ENCODE data around the gene KCNK3.
"Not testable (repeated sequence)": the region's sequence is repeated elsewhere in the genome, so short reads cannot be mapped to it uniquely, and the experiment has no call there.

KCNK3 gene

DNA sequence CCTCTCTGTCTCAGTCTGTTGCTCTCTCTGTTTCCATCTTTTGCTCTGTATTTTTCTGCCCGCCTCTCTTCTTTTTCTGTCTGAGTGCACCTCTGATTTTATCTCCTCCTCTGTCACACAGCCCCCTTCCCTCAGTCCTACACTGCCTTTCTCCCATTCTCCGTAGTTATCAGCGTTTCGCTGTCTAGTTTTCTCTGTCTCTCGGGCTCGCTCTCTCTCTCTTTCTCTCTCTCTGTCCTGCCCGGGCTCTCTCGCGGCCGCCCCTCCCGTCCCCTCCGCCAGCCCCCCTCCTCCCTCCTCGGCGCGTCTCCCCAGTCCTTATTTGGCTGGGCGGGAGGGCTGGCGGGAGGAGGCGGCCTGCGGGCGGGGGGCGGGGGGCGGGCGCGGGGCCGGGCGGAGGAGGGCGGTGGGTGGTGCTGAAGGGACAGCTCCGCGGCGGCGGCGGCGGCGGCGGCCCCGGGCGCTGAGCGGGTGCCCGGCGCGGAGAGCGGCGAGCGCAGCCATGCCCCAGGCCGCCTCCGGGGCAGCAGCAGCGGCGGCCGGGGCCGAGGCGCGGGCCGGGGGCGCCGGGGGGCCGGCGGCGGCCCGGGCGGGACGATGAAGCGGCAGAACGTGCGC lies at the start of gene KCNK3:
TSS of gene KCNK3 (plus strand) at position 444 of the 618 bp plus-strand sequence. CDS start at position 598, 154 bp downstream.
- DNase-seq (ENCODE audit: low read depth), result peak; percentile 11

DNA sequence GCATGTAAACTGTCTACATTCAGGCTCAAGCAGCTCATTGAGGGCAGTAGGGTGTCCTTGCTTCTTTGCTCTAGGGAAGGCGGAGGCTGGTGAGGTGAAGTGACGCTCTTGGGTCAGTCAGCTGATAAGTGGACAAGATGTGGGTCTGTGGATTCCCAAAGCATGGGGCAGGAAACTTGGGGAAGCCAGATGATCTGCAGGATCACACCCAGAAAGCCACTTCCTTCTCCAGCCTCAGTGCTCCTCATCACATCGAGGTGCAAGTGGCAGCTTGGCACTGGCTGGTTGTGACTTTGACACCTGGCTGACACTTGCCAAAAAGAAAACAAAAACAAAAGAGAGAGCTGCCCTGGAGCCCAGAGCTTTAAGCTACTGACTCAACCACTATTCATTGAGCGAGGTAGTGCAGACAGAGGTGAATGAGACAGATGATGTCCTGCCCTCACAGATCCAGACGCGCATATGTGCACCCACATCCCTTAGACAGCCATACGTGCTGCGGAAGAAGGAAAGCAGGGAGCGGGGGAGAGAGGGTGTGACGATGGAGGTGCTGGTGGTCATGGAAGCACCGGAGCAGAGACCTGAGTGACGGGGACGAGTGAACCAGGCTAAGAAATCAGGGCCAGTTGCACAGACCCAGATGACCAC lies 48.2 kb upstream of the KCNK3 start:
- no peak for DNase-seq (ENCODE audit: low read depth)

DNA sequence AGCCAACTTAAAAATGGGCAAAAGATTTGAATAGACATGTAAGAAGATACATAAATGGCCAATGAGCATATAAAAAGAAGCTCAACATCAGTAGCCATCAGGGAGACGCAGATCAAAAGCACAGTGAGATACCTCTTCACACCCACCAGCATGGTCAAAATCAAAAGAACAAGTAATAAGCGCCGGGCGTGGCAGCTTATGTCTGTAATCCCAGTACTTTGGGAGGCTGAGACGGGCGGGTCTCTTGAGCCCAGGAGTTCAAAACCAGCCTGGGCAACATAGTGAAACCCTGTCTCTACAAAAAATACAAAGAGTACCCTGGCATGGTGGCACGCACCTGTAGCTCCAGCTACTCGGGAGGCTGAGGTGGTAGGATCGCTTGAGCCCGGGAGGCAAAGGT lies 46.8 kb upstream of the KCNK3 start:
- no peak for DNase-seq (ENCODE audit: low read depth)

DNA sequence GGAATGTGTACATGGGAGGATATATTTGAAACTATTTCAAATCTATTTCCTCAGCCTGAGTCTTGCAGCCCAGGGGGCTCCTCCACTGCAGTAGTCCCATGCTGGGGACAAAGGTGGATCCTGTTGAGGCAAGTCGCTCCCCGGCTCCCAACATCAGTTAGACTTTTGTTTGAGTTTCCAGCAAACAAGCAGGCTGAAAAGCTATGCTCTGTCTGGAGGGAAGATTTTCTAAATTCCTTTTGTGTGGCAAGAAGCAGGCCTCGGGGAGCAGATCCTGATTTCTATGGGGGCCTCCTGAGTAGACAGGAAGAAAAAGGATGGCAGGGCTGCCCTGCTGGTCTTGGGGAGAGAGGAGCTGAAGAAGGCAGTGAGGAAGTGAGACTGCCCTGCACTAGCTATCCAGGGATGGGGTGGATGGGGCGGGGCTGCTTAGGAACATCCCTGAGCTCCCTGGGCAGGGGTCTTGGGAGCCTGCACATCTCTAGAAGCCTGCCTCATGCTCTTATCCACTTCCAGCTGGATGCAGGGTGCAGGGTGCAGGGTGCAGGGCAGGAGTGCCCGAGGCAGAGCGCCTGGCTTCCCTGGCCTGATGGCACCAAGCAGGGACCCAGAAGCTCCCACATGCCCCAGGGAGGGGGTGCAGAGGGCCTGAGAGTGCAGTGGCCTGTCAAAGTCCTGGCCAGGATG lies 45.4 kb upstream of the KCNK3 start:
- no peak for DNase-seq (ENCODE audit: low read depth)

DNA sequence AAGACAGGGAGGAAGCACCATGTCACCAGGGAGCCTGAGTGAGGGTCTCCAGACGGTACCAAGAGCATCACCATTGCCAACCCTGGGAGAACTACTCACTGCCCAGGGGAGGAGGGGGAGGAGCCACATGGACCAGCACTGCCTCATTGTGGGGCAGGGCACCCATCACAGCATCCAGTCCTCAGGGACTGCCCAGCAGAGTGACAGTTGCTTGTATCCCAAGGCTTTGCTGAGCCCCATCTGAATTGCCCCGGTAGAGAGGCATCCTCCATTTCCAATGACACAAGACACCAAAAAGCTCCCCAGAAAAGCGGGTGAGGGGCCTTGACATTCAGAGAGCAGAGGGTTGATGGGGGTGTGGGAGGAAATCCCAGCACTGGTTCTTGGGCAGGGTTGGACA lies 44.5 kb upstream of the KCNK3 start:
- DNase-seq (ENCODE audit: low read depth), result no peak

DNA sequence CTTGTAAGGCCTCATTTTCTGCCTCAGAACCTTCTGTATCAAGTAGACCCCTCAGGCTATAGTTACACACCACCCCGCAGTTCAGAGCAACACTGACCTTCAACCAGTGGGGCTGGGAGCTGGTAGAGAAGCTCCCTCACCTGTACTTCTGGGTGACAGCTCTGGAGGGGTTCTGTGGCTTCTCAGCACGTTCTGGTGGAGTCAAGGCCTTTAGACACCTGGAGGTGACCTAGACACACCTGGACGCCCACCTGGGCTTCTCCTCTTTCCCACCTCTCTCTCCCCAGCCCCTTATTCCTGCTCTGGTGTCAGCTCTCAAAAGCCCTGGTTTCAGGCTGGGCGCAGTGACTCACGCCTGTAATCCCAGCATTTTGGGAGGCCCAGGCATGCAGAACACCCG lies 44.0 kb upstream of the KCNK3 start:
- DNase-seq (ENCODE audit: low read depth), result no peak

DNA sequence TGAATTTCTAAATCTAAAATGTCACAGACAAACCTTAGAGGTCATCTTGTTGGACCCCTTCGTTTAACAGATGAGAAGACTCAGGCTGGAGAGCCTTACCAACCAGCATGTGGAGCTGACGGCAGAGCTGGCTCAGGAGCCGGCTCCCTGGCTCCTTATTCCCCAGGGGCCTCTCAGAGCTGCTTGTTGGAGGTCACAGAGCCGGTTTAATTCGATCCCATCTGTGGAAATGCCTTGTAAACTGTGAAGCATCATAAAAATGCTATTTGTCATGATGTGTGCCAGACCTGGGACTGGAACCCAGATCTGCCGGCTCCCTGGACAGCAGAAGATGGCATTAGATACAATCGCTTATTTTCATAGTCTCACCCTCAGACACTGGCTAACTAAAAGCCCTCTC lies 43.2 kb upstream of the KCNK3 start:
- no peak for DNase-seq (ENCODE audit: low read depth)

DNA sequence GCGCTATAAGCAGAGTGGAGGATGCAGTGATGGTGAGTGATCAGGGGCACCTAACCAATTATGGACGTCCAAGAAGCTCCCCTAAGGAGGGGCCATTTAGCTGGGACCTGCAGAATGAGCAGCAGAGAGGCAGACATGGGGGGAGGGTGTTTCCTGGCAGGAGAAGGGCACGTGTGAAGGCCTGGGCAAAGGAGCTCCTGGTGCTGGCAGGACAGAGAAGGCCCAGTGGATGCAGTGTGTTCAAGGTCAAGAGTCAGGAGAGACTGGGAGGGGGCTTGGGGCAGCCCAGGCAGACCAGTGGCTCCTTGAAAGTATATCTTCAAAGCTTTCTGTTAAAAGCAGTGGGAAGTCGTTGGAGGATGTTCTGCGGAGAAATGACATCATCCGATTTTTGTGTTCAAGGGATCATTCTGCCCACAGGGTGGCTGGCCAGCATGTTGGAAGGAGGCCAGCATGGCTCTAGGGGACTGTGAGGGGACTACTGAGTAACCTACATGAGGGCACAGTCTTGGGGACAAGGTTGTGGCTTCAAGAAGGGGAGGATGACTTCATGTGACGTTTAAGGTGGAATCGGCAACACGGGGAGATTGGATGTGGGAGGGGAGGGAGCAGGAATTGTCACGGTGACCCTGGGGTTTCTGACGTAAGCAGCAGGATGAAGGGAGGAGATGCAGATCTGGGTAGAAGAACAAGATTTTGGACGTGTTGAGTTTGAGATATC lies 42.4 kb upstream of the KCNK3 start:
- DNase-seq (ENCODE audit: low read depth), result no peak

DNA sequence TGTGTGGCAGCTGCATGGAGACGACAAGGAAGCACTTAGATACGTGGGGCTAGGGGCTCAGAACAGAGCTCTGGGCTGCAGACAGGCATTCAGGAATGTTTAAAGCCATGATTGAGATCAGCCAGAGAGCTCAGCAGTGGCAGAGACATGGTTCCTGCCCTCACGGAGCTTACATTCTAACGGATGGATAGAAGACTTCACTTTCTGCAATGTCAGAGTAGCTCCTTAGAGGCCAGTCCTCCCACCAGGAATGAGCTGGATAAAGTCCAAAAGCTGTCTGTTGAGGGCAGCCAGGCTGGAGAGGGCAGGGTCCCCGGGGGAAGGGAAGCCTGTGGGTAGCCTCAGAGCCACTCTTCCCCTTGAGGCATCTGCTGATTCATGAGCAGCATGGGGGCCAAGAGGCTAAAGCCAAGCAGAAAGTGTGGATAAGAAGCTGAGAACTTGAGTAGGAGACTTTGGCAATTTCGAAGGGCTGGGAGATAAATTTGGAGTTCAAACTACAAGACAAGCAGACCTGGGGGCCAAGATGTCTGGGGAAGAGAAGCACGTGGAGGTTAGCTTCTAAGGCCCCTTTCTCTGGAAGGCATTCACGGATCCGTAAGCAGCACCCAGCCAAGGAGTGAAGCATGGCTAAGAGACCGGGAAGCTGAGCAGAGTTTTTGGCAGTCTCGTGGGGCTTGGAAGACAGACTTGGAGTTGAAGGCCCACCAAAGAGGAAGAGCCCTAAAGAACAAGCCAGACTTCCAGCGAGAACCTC lies 41.6 kb upstream of the KCNK3 start:
- DNase-seq (ENCODE audit: low read depth), result peak; percentile 35

DNA sequence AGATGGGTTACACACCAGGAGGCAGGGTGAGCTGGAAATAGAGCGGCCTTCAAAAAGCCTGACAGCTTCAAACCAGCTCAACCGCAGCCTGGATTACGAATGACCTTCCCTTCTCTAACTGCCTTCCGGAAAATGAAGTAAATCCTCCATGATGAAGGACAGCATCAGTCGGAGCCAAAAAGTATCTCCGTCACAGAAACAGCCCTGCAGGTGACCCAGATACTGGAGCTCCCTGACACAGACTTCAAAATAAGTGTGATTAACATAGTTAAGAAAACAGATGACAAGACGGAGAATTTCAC lies 41.1 kb upstream of the KCNK3 start:
- DNase-seq (ENCODE audit: low read depth), result peak; percentile 60

DNA sequence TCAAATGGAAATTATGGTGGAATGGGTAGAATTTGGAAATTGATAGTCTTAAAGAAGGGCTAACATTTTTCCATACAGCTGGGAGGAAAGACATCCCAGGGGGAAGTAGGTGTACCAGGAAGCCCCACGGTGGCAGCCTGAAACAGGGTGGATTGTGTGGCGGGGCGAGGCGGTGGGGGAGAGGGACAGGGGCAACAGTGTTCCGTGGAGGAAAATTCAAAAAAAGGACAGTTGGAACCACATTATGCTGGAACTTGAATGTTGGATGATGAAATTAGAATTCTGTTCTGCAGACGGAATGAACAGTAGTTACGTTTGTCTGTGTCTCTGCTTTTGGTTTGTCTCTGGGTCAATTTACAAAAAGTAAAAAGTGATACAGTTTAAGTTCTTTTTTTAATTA lies 40.7 kb upstream of the KCNK3 start:
- no peak for DNase-seq (ENCODE audit: low read depth)

DNA sequence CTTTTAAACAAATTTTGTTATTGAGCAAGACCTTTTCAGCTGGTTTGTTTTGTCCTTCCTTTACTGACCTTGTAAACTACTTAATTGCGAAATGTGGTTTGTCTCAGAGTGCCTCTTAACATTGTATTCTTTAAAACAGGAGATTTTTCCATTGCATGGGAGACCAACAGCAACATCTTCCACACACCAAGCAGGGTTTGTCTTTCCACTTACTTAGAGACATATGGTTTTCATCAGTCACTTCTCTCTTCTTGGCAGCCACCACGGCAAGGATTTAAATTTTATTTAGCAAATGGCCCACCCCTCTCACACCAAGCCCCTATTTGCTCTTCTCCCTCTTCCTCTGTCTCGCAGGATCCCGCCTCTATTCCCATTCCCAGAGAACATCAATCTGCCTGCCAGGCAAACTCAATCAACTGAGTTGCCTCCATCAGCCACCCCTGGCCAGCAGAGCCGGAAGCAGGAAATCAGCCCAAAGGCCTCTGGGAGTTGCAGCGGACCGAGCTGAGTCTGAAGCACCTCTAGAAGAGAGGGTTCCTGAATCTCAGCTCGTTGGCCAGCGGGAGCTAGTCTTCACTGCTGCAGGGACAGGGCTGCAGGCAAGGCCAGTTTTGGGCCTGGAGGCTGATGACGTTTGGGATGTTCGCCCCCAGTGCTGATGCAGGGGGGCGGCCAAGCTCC lies 40.0 kb upstream of the KCNK3 start:
- peak; percentile 79 for DNase-seq (ENCODE audit: low read depth)

DNA sequence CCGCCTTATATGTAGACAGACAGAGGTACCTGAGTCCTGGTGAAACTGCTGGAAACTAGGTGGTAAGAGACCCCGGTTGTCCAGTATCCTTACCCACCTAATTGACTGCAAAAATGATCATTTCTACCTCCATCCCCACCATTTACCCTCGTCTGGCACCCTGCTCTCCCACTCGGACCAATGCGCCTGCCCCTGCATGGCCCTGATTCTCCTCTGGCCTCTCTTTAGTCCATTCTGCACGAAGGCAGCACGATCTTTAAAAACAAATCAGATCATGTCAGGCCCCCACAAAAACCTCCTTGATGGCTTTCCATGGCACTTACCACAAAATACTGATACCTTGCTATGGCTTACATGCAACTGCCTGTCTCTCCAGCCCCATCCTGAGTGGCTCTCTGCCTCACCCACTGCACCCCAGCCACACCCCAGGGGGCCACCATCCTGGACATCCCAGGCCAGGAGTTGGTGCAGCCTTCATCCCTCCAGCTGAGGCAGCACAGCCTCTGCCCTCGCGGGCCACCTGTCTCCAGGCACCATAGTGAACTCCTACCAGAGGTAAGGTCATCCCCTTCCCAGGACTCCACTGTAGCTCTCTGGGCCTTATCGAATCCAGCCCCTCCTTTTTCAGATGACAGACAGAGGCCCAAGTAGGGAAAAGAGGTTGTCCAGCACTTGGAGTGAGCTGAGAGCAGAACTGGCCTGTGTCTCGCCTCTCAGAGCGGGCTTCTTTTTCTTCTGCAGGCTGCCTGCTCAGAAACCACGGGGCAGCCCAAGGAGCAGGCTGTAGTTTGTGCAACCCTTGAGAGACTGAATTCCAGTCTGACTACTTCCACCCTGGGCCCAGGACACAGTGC lies 39.1 kb upstream of the KCNK3 start:
- no peak for DNase-seq (ENCODE audit: low read depth)

DNA sequence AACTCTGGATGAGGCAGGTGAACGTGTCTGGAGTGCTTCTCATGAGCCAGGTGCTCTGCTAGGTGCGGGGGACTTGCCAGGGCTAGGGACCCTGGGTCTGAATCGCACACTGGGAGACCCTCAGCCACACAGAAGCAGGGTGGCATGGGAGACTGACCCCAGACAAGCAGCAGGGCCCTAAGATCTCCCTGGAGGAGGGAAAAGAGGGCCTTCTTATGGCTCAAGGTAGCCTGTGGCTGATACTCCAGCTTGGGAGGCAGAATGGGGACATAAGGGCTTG lies 38.5 kb upstream of the KCNK3 start:
- DNase-seq (ENCODE audit: low read depth), result no peak

DNA sequence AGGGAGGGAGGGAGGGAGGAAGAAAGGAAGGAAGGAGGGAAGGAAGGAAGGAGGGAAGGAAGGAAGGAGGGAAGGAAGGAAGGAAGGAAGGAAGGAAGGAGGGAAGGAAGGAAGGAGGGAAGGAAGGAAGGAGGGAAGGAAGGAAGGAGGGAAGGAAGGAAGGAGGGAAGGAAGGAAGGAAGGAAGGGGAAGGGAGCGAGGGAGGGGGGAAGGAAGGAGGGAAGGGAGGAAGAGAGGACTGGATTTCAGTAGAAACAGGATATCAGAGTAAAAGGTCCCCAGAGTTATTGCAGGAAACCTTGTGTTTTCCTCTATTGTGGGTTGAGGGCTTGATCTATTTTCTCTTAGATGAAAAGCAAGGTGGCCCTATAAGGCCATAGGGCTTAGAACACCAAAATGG lies 37.4 kb upstream of the KCNK3 start:
- DNase-seq (ENCODE audit: low read depth), result not testable (repeated sequence)

DNA sequence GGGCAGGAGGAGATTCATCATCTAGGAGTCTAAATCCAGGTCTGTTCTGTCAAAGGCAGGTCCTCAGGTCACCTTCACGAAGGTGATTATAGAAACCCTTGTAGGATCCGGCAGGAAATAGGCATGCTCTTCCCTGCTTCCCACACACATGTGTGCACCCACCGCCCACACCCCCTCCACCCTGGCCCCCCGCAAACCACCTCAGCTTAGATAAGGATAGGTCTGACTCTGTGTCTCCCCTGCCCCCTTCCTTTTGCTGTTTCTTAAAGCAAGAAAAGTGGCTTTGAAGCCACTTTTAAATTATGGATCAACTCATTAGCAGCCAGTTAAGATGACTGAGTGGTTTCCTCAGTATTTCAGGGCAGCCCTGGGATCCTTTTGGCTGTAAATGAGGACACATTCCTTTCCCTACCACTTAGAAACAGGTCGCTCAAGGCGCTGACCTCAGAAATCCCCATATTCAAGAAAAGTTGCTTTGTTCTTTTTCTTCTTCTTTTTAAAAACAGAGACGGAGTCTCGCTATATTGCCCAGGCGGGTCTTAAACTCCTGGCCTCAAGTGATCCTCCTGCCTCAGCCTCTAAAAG lies 36.8 kb upstream of the KCNK3 start:
- DNase-seq (ENCODE audit: low read depth), result no peak

DNA sequence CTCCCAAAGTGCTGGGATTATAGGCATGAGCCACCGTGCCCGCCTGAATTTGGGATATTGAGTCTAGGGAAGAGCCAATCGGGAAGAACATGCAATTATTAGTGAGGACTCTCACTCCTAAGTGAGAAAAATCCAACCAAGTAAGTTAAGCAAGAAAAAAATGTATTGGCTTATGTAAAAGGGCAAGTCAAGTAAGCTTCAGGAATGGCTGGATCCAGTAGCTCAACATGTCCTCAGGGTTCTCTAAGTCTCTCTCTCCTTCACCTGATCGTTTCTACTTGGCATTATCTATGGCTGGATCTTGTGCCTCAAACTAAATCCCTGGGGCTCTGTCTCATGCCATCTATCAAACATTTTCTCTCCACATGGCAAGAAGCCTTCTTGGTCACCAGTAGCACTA lies 35.3 kb upstream of the KCNK3 start:
- no peak for DNase-seq (ENCODE audit: low read depth)

DNA sequence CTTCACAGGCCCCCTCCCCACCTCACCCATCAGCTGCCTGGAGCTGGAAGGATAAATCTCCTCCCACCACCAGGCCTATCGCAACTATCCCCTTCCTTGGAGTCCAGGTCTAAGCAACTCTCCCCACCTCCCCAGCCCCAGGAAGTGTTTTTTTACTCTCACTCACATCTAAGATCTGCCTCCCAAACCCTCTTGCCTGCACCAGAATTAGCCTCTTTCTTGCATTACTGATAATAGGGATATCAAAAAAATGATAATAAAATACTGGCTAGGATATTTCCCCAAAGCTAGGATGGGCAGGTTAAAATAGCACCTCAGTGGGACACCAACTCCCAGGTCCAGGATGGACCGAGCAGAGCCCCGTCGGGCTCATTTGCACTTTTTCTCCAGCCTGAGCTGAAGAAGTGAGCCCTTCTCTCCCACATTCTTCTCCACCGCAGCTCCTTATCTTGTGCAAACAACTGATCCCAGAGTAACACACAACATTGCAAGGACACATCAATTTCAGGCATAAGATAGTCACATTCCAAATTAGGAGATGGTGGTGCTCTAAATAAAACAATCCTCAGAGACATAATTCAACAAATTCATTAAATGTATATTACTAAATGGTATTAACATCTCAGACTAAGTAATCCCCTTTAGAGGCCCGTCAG lies 33.7 kb upstream of the KCNK3 start:
- no peak for DNase-seq (ENCODE audit: low read depth)

DNA sequence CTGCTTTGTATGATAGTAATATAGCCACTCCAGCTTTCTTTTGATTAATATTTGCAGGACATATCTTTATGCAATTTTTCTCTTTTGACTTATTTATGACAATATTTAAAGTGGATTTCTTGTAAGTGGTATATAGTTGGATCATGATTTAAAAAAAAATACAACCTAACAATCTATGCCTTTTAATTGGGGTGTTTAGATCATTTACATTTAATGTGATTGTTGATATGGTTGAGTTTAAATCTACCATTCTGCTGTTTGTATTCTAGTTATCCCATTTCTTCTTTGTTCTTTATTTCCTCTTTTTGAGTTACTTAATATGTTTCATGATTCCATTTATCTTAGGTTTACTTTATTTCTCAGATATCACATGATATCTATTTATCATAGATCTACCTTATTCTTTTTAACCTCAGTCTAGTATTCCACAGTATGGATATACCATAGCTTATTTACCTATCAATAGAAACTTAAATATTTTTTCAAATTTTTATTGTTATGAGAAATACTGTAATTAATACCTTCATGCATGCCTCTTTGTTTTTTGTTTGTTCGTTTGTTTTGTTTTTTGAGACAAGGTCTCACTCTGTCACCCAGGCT lies 32.1 kb upstream of the KCNK3 start:
- no peak for DNase-seq (ENCODE audit: low read depth)

DNA sequence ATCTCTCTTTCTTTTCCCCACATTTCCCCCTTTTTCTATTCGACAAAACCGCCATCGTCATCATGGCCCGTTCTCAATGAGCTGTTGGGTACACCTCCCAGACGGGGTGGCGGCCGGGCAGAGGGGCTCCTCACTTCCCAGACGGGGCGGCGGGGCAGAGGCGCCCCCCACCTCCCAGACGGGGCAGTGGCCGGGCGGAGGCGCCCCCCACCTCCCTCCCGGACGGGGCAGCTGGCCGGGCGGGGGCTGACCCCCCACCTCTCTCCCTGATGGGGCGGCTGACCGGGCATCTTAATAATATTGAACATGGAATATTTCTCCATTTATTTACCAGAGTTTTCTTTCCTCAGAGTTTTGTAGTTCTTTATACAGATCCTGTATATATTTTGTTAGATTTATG lies 27.2 kb upstream of the KCNK3 start:
- DNase-seq (ENCODE audit: low read depth), result not testable (repeated sequence)

Data from amniotic epithelial cell (primary cell).